H1 (cell line): ENCODE data around the gene CDH20. TPM values are rescaled to one million over a fixed set of nuclear protein-coding genes. Genes with fewer than 3 reads are reported as not detected.

Experiments
- CTCF ChIA-PET: fragments of 300-600 bp; sonication (Branson Sonifier 250); formaldehyde crosslinking; loops from one replicate; lab custom pipeline; 2021; ENCODE audit not compliant: partially characterized antibody; lab: Charles Lee
- POLR2A ChIA-PET: fragments of 300-600 bp; sonication (Branson Sonifier 250); formaldehyde crosslinking; loops from one replicate; lab custom pipeline; 2021; ENCODE audit warnings: inconsistent platforms; ENCODE audit not compliant: partially characterized antibody; lab: Charles Lee
- DNase-seq, 2 experiments: peaks; one replicate each; pipeline versions ENCODE4 v3.0.0 to v3.0.0-alpha.2; 2010 to 2022; ENCODE audit warnings: low spot score in 2 of 2, low read depth in 1 of 2, mixed read lengths in 1 of 2
- FAIRE-seq: peaks from 2 replicates; lab custom pipeline; 2011; peaks lifted over from hg19 to GRCh38; lab: Jason Lieb, UNC
- H2AFZ ChIP-seq: 2 replicates; pipeline ENCODE4 v1.8.1; 2012; ENCODE audit warnings: low read length, inconsistent platforms
- H2AK5ac ChIP-seq: 2 replicates; pipeline ENCODE4 v1.6.1; 2013; ENCODE audit warnings: low read depth, low read length
- H2BK120ac ChIP-seq: replicated peaks from 2 replicates; pipeline ENCODE3; 2013; ENCODE audit warnings: low read depth, low read length, inconsistent platforms
- H2BK12ac ChIP-seq: 2 replicates; pipeline ENCODE4 v1.6.1; 2013; ENCODE audit warnings: low read depth, low read length
- H2BK15ac ChIP-seq: 2 replicates; pipeline ENCODE4 v1.6.1; 2013; ENCODE audit warnings: low read length
- H2BK20ac ChIP-seq: 2 replicates; pipeline ENCODE4 v1.6.1; 2013; ENCODE audit warnings: low read length
- H2BK5ac ChIP-seq: 2 replicates; pipeline ENCODE4 v1.6.1; 2013; ENCODE audit warnings: low read depth, low read length
- H3K14ac ChIP-seq: 2 replicates; pipeline ENCODE4 v1.6.1; 2013; ENCODE audit warnings: inconsistent platforms; ENCODE audit not compliant: insufficient read length
- H3K18ac ChIP-seq: 2 replicates; pipeline ENCODE4 v1.6.1; 2013; ENCODE audit warnings: low read length; ENCODE audit errors: extremely low read depth
- H3K23ac ChIP-seq: 2 replicates; pipeline ENCODE4 v1.6.1; 2013; ENCODE audit warnings: inconsistent platforms; ENCODE audit not compliant: insufficient read length
- H3K23me2 ChIP-seq: 2 replicates; pipeline ENCODE4 v1.6.1; 2013; ENCODE audit warnings: low read depth, low read length
- H3K27ac ChIP-seq: 2 replicates; pipeline ENCODE4 v1.6.1; 2011; ENCODE audit warnings: low read depth, low read length, inconsistent platforms
- H3K27me3 ChIP-seq, 4 experiments: replicated peaks in 1 of 4; 1 replicate in 1 of 4; 2 replicates in 3 of 4; pipeline versions ENCODE4 v1.6.1 to v1.8.1; 2011 to 2013; ENCODE audit warnings: low read length in 3 of 4, mild to moderate bottlenecking in 3 of 4, inconsistent platforms in 2 of 4, mixed read lengths in 2 of 4, moderate library complexity in 1 of 4; ENCODE audit not compliant: control insufficient read depth in 3 of 4, insufficient read depth in 3 of 4; ENCODE audit errors: extremely low read depth in 1 of 4
- H3K36me3 ChIP-seq, 4 experiments: 2 replicates each; pipeline versions ENCODE4 v1.6.1 to v1.8.1; 2011 to 2013; ENCODE audit warnings: mild to moderate bottlenecking in 4 of 4, low read length in 3 of 4, moderate library complexity in 2 of 4, control low read depth in 1 of 4, inconsistent platforms in 1 of 4; ENCODE audit not compliant: insufficient read depth in 4 of 4, control insufficient read depth in 2 of 4
- H3K4ac ChIP-seq: replicated peaks from 2 replicates; pipeline ENCODE3; 2013; ENCODE audit warnings: low read length, low read depth, mixed read lengths, inconsistent platforms; ENCODE audit not compliant: insufficient read length
- H3K4me1 ChIP-seq, 4 experiments: replicated peaks in 1 of 4; 1 replicate in 1 of 4; 2 replicates in 3 of 4; pipeline versions ENCODE4 v1.6.1 to v1.8.1; 2011 to 2013; ENCODE audit warnings: low read length in 3 of 4, inconsistent platforms in 2 of 4, mixed read lengths in 1 of 4; ENCODE audit not compliant: insufficient read depth in 4 of 4, control insufficient read depth in 3 of 4
- H3K4me2 ChIP-seq, 2 experiments: 2 replicates each; pipeline versions ENCODE4 v1.6.1 to v1.8.1; 2011 to 2013; ENCODE audit warnings: low read depth in 2 of 2, low read length in 2 of 2, control low read depth in 1 of 2, inconsistent platforms in 1 of 2, mild to moderate bottlenecking in 1 of 2; ENCODE audit not compliant: insufficient read depth in 1 of 2
- H3K4me3 ChIP-seq, 4 experiments: fragments of 200-600, 300-600 bp in 1 of 4; sonication (generic), shearing (Covaris generic), sonication (Bioruptor Twin) in 1 of 4; 2 replicates each; pipeline versions ENCODE4 v1.5.1 to v1.8.1; 2011 to 2016; ENCODE audit warnings: low read length in 4 of 4, low read depth in 3 of 4, control low read depth in 2 of 4, inconsistent platforms in 2 of 4, mild to moderate bottlenecking in 2 of 4, mixed read lengths in 1 of 4, moderate library complexity in 1 of 4; ENCODE audit not compliant: insufficient read depth in 2 of 4; ENCODE audit errors: extremely low read depth in 1 of 4
- H3K56ac ChIP-seq: replicated peaks from 2 replicates; pipeline ENCODE3; 2013; ENCODE audit warnings: low read depth, mild to moderate bottlenecking, mixed read lengths, low read length, inconsistent platforms; ENCODE audit not compliant: insufficient read length
- H3K79me1 ChIP-seq: 2 replicates; pipeline ENCODE4 v1.6.1; 2013; ENCODE audit warnings: low read depth, low read length, control low read depth
- H3K79me2 ChIP-seq, 2 experiments: 2 replicates each; pipeline versions ENCODE4 v1.6.1 to v1.8.1; 2012 to 2013; ENCODE audit warnings: low read length in 2 of 2, mild to moderate bottlenecking in 2 of 2, inconsistent platforms in 1 of 2; ENCODE audit not compliant: insufficient read depth in 2 of 2, control insufficient read depth in 1 of 2
- H3K9ac ChIP-seq, 4 experiments: replicated peaks in 1 of 4; 1 replicate in 1 of 4; 2 replicates in 3 of 4; pipeline versions ENCODE4 v1.6.1 to v1.8.1; 2011 to 2013; ENCODE audit warnings: low read depth in 3 of 4, low read length in 3 of 4, control low read depth in 2 of 4, mild to moderate bottlenecking in 2 of 4, moderate library complexity in 2 of 4, inconsistent platforms in 1 of 4; ENCODE audit errors: extremely low read depth in 1 of 4
- H3K9me3 ChIP-seq, 2 experiments: 2 replicates each; pipeline versions ENCODE4 v1.6.1 to v1.8.1; 2012 to 2013; ENCODE audit warnings: mild to moderate bottlenecking in 2 of 2, moderate library complexity in 2 of 2, control low read depth in 1 of 2, inconsistent platforms in 1 of 2, low read depth in 1 of 2, low read length in 1 of 2, mixed read lengths in 1 of 2; ENCODE audit not compliant: insufficient read depth in 2 of 2
- H4K20me1 ChIP-seq, 2 experiments: replicated peaks in 1 of 2; 2 replicates each; pipeline versions ENCODE3 to v1.8.1; 2011 to 2013; ENCODE audit warnings: inconsistent platforms in 2 of 2, low read length in 2 of 2, mild to moderate bottlenecking in 1 of 2; ENCODE audit not compliant: insufficient read depth in 2 of 2, control insufficient read depth in 1 of 2
- H4K5ac ChIP-seq: 2 replicates; pipeline ENCODE4 v1.6.1; 2013; ENCODE audit warnings: low read length, low read depth, mixed read lengths, inconsistent platforms; ENCODE audit not compliant: insufficient read length
- H4K8ac ChIP-seq: 2 replicates; pipeline ENCODE4 v1.8.0; 2013; ENCODE audit warnings: mild to moderate bottlenecking, moderate library complexity, low read length, inconsistent platforms; ENCODE audit not compliant: insufficient read depth; ENCODE audit errors: extremely low read depth
- H4K91ac ChIP-seq: replicated peaks from 2 replicates; pipeline ENCODE3; 2013; ENCODE audit warnings: low read length, mixed read lengths, inconsistent platforms; ENCODE audit not compliant: insufficient read length
- ATF2 ChIP-seq: IDR thresholded peaks from 2 replicates; pipeline ENCODE4 v1.6.1; 2012; ENCODE audit warnings: low read length, inconsistent platforms
- CEBPB ChIP-seq: IDR thresholded peaks from 2 replicates; pipeline ENCODE4 v1.6.1; 2012; ENCODE audit warnings: low read depth, low read length
- CHD1 ChIP-seq: IDR thresholded peaks from 2 replicates; pipeline ENCODE4 v1.6.1; 2012; ENCODE audit warnings: low read depth, low read length, improper control_type of control experiment
- EZH2 ChIP-seq: fragments of 200-600 bp; sonication (generic); IDR thresholded peaks from 2 replicates; pipeline ENCODE4 v1.7.1; 2012; ENCODE audit warnings: low read depth, mild to moderate bottlenecking, moderate library complexity, low read length, inconsistent platforms; ENCODE audit not compliant: severe bottlenecking
- KDM4A ChIP-seq: IDR thresholded peaks from one replicate; pipeline ENCODE4 v1.7.1; 2012; ENCODE audit warnings: low read depth, mild to moderate bottlenecking, moderate library complexity, low read length, inconsistent platforms; ENCODE audit not compliant: severe bottlenecking
- RFX5 ChIP-seq: IDR thresholded peaks from 2 replicates; pipeline ENCODE4 v1.6.1; 2011; ENCODE audit warnings: low read depth, low read length, improper control_type of control experiment, borderline replicate concordance
- RNF2 ChIP-seq: fragments of 200-900, 300-1000 bp; sonication (generic); IDR thresholded peaks from 2 replicates; pipeline ENCODE4 v1.7.1; 2016; ENCODE audit warnings: borderline replicate concordance, low read depth, mild to moderate bottlenecking, antibody characterized with exemption, low read length; ENCODE audit not compliant: poor library complexity, severe bottlenecking; ENCODE audit errors: missing control alignments
- SP1 ChIP-seq: IDR thresholded peaks from 2 replicates; pipeline ENCODE4 v1.6.1; 2011; ENCODE audit warnings: low read depth, low read length
- TAF7 ChIP-seq: optimal IDR thresholded peaks from 2 replicates; pipeline ENCODE3; 2011; ENCODE audit warnings: low read depth, mild to moderate bottlenecking, inconsistent platforms, low read length, moderate library complexity, borderline replicate concordance
- YY1 ChIP-seq: IDR thresholded peaks from 2 replicates; pipeline ENCODE4 v1.6.1; 2011; ENCODE audit warnings: low read depth, mild to moderate bottlenecking, low read length
- WGBS, 2 experiments: shearing (Covaris generic) in 1 of 2; methylation state at CpG; one replicate each; pipeline versions ENCODE4 v1.1.6 to v1.1.7; 2013 to 2015; ENCODE audit warnings: low lambda C conversion rate in 2 of 2, mixed read lengths in 2 of 2, inconsistent platforms in 1 of 2, low coverage in 1 of 2, missing lambda C conversion rate in 1 of 2; ENCODE audit not compliant: insufficient replicate concordance in 2 of 2, insufficient coverage in 1 of 2, insufficient read length in 1 of 2; ENCODE audit errors: extremely low coverage in 1 of 2, missing lambda C conversion rate in 1 of 2; 5-methylcytosine and 5-hydroxymethylcytosine counted together
- polyA plus RNA-seq, 7 experiments: library from polyadenylated mRNA; depleted of rRNA in 3 of 7; stranded (reverse) in 5 of 7; unstranded in 2 of 7; fragments of >200 nt in 5 of 7; fragments of 200-250 nt in 2 of 7; gene quantifications; 1 replicate in 5 of 7; 2 replicates in 1 of 7; 4 replicates in 1 of 7; pipeline versions ENCODE4 v1.2.1 to v1.2.3, GENCODE V29; 2011 to 2013; ENCODE audit warnings: missing spikeins in 2 of 7, mixed read lengths in 2 of 7
- total RNA-seq: library from RNA; stranded (reverse); fragmentation: NEBNext Ultra II Directional; extraction: Animal tissue kit (Norgen Biotek cat#: 25700); gene quantifications from 2 replicates; pipeline ENCODE4 v1.2.1, GENCODE V29; 2021

The CDH20 gene
- total and polyA plus RNA-seq, 2 of the 8 experiments (the other 6 are each of a cell fraction or from before 2014, with no cell fraction given) = 0.07 to 0.12 TPM

GRCh38 chr18:61428266-61428665 is 95.0 kb downstream of the CDH20 start:
- H3K79me2 ChIP-seq = no peaks in the 10 kb centered on the region
- no peak overlapping the region for H2BK120ac ChIP-seq
- H3K4me1 ChIP-seq = no peaks in the 10 kb centered on the region
- H3K18ac ChIP-seq = no peak overlapping the region
- no peak for TF ChIP-seq CHD1
- no peak for TF ChIP-seq RNF2
- TF ChIP-seq TAF7 = no peak
- no peak for TF ChIP-seq SP1
- TF ChIP-seq EZH2 = no peak
- TF ChIP-seq YY1 = no peak
- no peak for TF ChIP-seq CEBPB
- no peak for TF ChIP-seq ATF2
- no peak for TF ChIP-seq RFX5
- TF ChIP-seq KDM4A = no peak
- no peak overlapping the region for H2AK5ac ChIP-seq
- no peak overlapping the region for H2BK15ac ChIP-seq
- H4K91ac ChIP-seq = no peak overlapping the region
- H3K4me3 ChIP-seq = no peak overlapping the region
- H3K23ac ChIP-seq = no peak overlapping the region
- no peaks in the 10 kb centered on the region for H3K27me3 ChIP-seq
- H3K14ac ChIP-seq = no peak overlapping the region
- H3K23me2 ChIP-seq = no peaks in the 10 kb centered on the region
- CTCF ChIA-PET = no interaction called here
- POLR2A ChIA-PET = no interaction called here
- no peak overlapping the region for H3K56ac ChIP-seq
- no peak for FAIRE-seq
- H2BK5ac ChIP-seq = no peak overlapping the region
- no peak overlapping the region for H3K27ac ChIP-seq
- no peaks in the 10 kb centered on the region for H3K79me1 ChIP-seq
- H4K8ac ChIP-seq = no peak overlapping the region
- WGBS, 2 experiments = 93% methylated on average over 4 of the region's 4 CpGs; no CpG with 5 or more reads in 1 of the 2 experiments
- no peak overlapping the region for H3K4ac ChIP-seq
- H4K5ac ChIP-seq = no peak overlapping the region
- H2BK12ac ChIP-seq = no peak overlapping the region
- H3K4me2 ChIP-seq = no peak overlapping the region
- H3K9me3 ChIP-seq = no peaks in the 10 kb centered on the region
- H4K20me1 ChIP-seq = no peaks in the 10 kb centered on the region
- no peak overlapping the region for H3K9ac ChIP-seq
- no peak for DNase-seq
- no peak overlapping the region for H2BK20ac ChIP-seq
- no peaks in the 10 kb centered on the region for H3K36me3 ChIP-seq
- no peak overlapping the region for H2AFZ ChIP-seq
